Kidney (tissue), 14 donors: Measurements from ENCODE around the gene CUBN. TPM values are rescaled to one million over a fixed set of nuclear protein-coding genes. Genes with fewer than 3 reads are reported as not detected.

ENCODE experiments used
- DNase-seq, 5 donors: peaks; one replicate each; pipeline ENCODE4 v3.0.0-alpha.2; 2013 to 2020
- FAIRE-seq: peaks from 2 replicates; lab custom pipeline; 2012; peaks lifted over from hg19 to GRCh38; lab: Jason Lieb, UNC
- H3K27ac ChIP-seq, 2 donors: one replicate each; pipeline ENCODE4 v1.7.0; 2013; ENCODE audit warnings: low read depth in 2 of 2, low read length in 2 of 2, inconsistent platforms in 1 of 2
- H3K27me3 ChIP-seq: one replicate; pipeline ENCODE4 v1.7.1; 2013; ENCODE audit warnings: low read length, inconsistent platforms; ENCODE audit not compliant: control insufficient read depth, insufficient read depth
- H3K36me3 ChIP-seq, 3 donors: one replicate each; pipeline versions ENCODE4 v1.7.0 to v1.7.1; 2013; ENCODE audit warnings: low read length in 3 of 3, control low read depth in 1 of 3, inconsistent platforms in 1 of 3; ENCODE audit not compliant: insufficient read depth in 3 of 3, control insufficient read depth in 2 of 3
- H3K4me1 ChIP-seq, 3 donors: one replicate each; pipeline versions ENCODE4 v1.7.0 to v1.7.1; 2013; ENCODE audit warnings: low read length in 3 of 3, inconsistent platforms in 1 of 3, low read depth in 1 of 3; ENCODE audit not compliant: control insufficient read depth in 2 of 3, insufficient read depth in 2 of 3
- H3K4me3 ChIP-seq, 3 donors: one replicate each; pipeline versions ENCODE4 v1.7.0 to v1.8.1; 2013; ENCODE audit warnings: low read length in 3 of 3, control low read depth in 1 of 3, inconsistent platforms in 1 of 3
- H3K9ac ChIP-seq, 3 donors: one replicate each; pipeline versions ENCODE4 v1.7.0 to v1.7.1; 2013; ENCODE audit warnings: low read length in 3 of 3, control low read depth in 1 of 3, inconsistent platforms in 1 of 3
- H3K9me3 ChIP-seq, 3 donors: one replicate each; pipeline versions ENCODE4 v1.7.0 to v1.7.1; 2013; ENCODE audit warnings: low read length in 3 of 3, control low read depth in 1 of 3, inconsistent platforms in 1 of 3; ENCODE audit not compliant: control insufficient read depth in 2 of 3, insufficient read depth in 1 of 3
- intact Hi-C: fragments of 100-400 bp; cut with DNase I; formaldehyde crosslinking; loops from one replicate; pipeline ENCODE4 v1.11.1; 2022
- polyA plus RNA-seq: library from polyadenylated mRNA; stranded (reverse); fragments of 350-450 nt; fragmentation: Illumina TruSeq; extraction: RNeasy Lipid Tissue Mini Kit (QIAGEN cat#74804); gene quantifications from one replicate; pipeline ENCODE4 v1.2.3, GENCODE V29; 2014; ENCODE audit warnings: low read depth, low replicate concordance; ENCODE audit not compliant: insufficient read depth
- total RNA-seq: library from RNA; stranded (reverse); fragmentation: NEBNext Ultra II Directional; extraction: Animal tissue kit (Norgen Biotek cat#: 25700); gene quantifications from one replicate; pipeline ENCODE4 v1.2.1, GENCODE V29; 2021
- TF ChIP-seq, protein P1 (sequence below): IDR thresholded peaks from 3 replicates; pipeline ENCODE4 v1.5.1; 2012; ENCODE audit warnings: mild to moderate bottlenecking, moderate library complexity, borderline replicate concordance; ENCODE audit not compliant: insufficient read depth; ENCODE audit errors: extremely low read depth
- donor health status: control.
- donor health status: control.
- donor health status: control.
- donor health status: control.
- donor health status: control.
- donor health status: DM: yes; HTN: yes; CAD: no.
- donor health status: Normal renal cell carcinoma (clear cell type).

The CUBN gene
- total and polyA plus RNA-seq, 2 donors from 2014 or later, result 14.8 to 31.6 TPM

GRCh38 chr10:16909271-16909767 lies 220.3 kb downstream of the CUBN start:
- Histone ChIP-seq H3K9ac (no peak overlapping the region), H3K36me3 (peaks cover 0 to 30% (median 4%) of the 10 kb centered on the region in 3 donors), H3K9me3 (no peaks in the 10 kb centered on the region), H3K27me3 (no peaks in the 10 kb centered on the region), H3K27ac (no peak overlapping the region), H3K4me3 (no peak overlapping the region), H3K4me1 (no peaks in the 10 kb centered on the region)
- FAIRE-seq, result no peak
- intact Hi-C loops, result no loop called here
- DNase-seq, result no peak
- TF ChIP-seq, protein P1, sequence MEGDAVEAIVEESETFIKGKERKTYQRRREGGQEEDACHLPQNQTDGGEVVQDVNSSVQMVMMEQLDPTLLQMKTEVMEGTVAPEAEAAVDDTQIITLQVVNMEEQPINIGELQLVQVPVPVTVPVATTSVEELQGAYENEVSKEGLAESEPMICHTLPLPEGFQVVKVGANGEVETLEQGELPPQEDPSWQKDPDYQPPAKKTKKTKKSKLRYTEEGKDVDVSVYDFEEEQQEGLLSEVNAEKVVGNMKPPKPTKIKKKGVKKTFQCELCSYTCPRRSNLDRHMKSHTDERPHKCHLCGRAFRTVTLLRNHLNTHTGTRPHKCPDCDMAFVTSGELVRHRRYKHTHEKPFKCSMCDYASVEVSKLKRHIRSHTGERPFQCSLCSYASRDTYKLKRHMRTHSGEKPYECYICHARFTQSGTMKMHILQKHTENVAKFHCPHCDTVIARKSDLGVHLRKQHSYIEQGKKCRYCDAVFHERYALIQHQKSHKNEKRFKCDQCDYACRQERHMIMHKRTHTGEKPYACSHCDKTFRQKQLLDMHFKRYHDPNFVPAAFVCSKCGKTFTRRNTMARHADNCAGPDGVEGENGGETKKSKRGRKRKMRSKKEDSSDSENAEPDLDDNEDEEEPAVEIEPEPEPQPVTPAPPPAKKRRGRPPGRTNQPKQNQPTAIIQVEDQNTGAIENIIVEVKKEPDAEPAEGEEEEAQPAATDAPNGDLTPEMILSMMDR, result no peak

- no peak for FAIRE-seq
- intact Hi-C loops, result no loop called here
- TF ChIP-seq, protein P1, result no peak
- H3K9ac ChIP-seq, result no peak overlapping the region
- H3K27ac ChIP-seq, result no peak overlapping the region
- no peaks in the 10 kb centered on the region for H3K27me3 ChIP-seq
- H3K9me3 ChIP-seq, result no peaks in the 10 kb centered on the region
- DNase-seq, result no peak
- no peak overlapping the region for H3K4me3 ChIP-seq
- H3K4me1 ChIP-seq, result no peaks in the 10 kb centered on the region
- H3K36me3 ChIP-seq, result peaks cover 0 to 17% (median 4%) of the 10 kb centered on the region in 3 donors
These were observed 221.9 kb downstream of the CUBN start for GRCh38 chr10:16907687-16908086.

DNA sequence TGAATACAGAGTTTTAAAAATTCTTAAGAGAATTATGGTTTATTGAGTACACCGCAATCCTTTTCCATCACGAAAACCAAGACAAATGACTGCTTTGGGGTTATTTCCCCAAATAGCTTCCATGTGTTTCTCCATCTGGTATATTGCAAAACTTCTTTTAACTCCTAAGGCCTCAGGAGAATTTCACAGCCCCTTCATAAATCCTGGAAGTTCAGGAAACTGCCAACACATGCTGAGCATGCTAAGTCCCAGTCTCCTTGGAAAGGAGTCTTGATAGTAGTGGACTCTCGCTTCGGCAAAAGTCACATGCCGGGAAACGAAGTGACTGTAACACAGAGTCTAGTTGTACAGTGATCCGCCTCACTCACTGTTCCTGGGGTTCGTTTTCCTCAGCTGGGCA lies 224.3 kb downstream of the CUBN start:
- Histone ChIP-seq H3K27ac (no peak overlapping the region), H3K4me3 (no peak overlapping the region), H3K27me3 (no peaks in the 10 kb centered on the region), H3K36me3 (peaks cover 0 to 25% (median 9%) of the 10 kb centered on the region in 3 donors), H3K9me3 (no peaks in the 10 kb centered on the region), H3K4me1 (no peaks in the 10 kb centered on the region), H3K9ac (no peak overlapping the region)
- FAIRE-seq (no peak), DNase-seq (no peak)
- TF ChIP-seq, protein P1, result no peak
- intact Hi-C loops, result no loop called here

DNA sequence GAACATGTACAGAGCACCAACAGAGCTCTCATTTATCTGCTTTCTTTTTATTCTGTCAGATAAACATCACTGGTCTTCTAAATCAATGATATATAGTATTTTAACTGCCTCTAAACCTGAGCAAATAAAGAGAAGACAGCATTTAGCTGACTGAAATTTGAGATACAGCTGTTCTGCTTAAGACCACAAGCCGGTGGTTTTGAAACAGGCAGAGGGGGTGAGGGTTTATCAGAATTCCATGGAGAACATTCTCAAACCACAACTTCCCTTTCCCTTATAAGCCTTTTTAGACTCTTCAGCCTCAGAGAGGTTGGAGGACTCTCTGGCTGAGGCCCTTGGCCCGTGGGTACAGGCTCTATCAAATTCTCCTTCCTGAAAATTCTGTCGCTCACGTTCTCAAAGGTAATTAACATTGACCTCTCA lies 225.0 kb downstream of the CUBN start:
- H3K27me3 ChIP-seq, result no peaks in the 10 kb centered on the region
- no peaks in the 10 kb centered on the region for H3K9me3 ChIP-seq
- H3K4me3 ChIP-seq, result no peak overlapping the region
- no peak overlapping the region for H3K27ac ChIP-seq
- DNase-seq (no peak), FAIRE-seq (no peak)
- peaks cover 0 to 30% (median 10%) of the 10 kb centered on the region in 3 donors for H3K36me3 ChIP-seq
- TF ChIP-seq, protein P1, result no peak
- no peaks in the 10 kb centered on the region for H3K4me1 ChIP-seq
- H3K9ac ChIP-seq, result no peak overlapping the region
- intact Hi-C loops, result no loop called here
